SHP77 (cell line): ENCODE results near the gene STK36.

ENCODE experiments used
- DNase-seq, 2 experiments: peaks; one replicate each; lab custom pipeline; 2025; lab: John Stamatoyannopoulos, UW

The STK36 gene

DNA sequence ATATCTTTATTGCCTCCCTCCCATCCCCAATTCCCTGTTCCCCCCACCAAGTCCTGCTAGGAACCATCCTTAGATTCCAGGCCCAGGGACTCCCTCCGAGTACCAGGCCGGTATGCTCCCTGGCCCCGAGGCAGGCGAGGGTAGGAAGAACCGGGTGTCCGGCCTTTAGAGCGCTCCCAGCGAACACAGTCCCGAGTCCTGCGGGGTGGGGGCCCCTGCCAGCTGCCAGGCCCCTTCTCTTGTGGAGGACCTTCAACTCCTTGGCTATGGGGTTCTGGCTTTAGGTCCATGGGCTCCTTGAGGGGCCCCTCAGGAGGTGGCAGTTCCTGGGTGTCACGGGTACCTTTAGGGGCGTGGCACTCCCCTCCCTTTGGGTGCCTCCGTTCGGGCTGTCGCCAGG, 8.0 kb upstream of the STK36 start:
- no peak for DNase-seq

DNA sequence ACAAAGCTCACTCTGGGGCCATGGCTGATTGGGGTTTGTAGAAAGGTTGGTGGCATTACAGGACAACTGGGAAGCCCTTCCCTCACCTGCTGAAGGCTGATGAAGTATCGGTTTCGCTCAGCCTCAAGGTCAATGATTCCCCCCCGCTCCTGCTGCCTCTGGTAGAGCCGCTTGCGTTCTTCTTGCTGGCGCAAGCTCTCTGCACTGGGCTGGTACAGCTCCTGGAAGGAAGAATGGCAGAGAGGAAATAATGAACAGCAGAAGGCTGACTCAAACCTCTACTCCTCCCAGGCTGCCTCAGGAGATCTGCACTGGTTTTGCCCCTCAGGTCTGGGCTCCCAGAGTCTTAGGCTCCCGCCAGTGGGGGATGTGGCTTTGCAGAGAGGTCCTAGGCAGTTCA, 7.2 kb upstream of the STK36 start:
- no peak for DNase-seq

DNA sequence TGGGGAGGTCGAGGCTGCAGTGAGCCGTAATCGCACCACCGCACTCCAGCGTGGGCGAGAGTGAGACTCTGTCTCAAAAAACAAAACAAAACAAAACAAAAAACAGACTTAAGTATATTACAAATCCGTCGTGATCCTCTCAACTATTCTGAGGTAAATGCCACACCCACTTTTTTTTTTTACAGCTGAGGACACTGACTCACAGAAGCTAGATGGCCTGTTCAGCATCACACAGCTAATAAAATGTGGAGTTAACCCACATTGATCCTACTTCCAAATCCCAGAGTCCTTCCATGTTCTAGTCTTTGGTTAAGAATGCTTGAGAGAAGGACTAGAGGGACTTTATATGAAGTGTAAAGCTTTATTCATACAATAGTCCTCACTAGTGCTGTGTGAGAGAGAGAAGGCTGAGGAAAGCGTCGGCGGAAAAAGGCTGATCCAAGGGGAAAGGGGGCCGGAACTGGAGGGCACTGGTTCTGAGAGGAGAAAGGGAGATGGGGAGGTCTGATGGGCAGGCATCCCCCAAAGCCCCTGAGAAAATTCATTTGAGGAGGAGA, 711 bp upstream of the STK36 start:
- no peak for DNase-seq

DNA sequence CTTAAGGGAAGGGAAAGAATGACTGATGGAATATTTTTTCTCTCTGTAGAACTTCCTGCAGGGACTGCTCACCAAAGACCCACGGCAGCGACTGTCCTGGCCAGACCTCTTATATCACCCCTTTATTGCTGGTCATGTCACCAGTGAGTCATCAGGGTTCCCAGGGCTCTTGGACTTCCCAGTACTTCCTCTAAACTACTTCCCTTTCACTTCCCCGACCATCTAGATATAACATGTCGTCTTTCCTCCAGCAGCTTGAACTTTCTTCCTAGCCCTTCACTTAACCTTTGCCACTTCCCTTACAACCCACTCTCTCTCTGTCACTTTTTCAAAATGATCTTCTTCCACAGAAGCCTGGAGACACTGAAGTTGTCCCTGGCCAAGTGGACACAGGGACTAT, 7.2 kb downstream of the STK36 start:
- DNase-seq = no peak

DNA sequence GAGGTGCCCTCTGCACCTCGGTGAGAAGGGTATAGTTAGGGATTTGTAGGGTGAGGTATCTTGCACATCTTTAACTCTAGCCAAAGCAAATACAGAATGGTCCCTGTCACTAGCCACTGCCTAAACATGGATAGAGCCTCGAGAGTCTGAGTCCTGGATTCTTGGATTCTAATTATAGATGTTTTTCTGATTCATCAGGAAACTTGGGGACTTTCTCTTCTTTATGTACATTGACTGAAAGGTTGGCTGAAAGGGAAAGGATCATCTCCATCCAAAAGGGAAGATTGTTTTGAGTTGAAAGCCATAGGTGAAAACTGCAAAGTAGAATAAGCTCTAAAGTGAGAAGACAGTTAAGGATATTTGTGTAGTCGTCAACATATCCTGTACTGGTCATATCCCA, 8.2 kb downstream of the STK36 start:
- no peak for DNase-seq

DNA sequence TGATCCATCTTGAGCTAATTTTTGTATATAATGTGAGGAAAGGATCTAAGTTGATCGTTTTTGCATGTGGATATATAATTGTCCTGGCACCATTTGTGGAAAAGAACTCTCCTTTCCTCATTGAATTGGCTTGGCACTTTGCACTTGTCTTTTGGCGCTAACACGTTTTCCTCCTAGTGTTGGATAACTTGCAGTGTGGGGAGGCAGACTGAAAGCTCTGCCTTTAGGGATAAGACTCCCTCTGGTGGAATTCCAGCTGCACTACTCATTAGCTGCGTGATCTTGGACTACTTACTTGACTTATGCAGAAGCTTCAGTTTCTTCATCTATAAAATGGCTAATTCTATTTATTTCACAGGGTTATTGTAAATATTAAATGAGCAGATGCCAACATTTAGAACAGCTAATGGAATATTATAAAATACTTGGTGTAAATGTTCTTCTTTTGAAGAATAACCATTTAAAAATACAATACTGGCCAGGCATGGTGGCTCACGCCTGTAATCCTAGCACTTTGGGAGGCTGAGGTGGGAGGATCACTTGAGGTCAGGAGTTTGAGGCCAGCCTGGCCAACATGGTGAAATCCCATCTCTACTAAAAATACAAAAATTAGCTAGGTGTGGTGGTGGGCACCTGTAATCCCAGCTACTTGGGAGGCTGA, 15.6 kb downstream of the STK36 start:
- DNase-seq = peak; percentile 51 to 56

DNA sequence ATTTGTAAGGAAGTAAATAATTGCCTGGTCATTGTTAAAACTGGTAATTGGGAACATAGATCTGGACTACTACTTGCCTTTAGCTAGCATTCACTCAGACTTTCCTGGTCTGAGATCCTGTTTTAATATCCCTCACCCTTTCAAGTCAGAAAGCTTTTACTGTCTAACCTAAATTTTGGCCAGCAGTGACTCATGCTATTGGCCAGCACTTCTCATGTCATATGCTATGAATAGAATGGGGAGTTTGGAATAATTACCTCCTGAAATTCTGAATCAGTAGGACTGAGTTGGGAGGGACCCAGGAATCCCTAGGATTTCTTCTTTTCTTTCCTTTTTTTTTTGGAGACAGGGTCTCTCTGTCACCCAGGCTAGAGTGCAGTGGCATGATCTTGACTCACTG, 19.3 kb downstream of the STK36 start:
- no peak for DNase-seq

DNA sequence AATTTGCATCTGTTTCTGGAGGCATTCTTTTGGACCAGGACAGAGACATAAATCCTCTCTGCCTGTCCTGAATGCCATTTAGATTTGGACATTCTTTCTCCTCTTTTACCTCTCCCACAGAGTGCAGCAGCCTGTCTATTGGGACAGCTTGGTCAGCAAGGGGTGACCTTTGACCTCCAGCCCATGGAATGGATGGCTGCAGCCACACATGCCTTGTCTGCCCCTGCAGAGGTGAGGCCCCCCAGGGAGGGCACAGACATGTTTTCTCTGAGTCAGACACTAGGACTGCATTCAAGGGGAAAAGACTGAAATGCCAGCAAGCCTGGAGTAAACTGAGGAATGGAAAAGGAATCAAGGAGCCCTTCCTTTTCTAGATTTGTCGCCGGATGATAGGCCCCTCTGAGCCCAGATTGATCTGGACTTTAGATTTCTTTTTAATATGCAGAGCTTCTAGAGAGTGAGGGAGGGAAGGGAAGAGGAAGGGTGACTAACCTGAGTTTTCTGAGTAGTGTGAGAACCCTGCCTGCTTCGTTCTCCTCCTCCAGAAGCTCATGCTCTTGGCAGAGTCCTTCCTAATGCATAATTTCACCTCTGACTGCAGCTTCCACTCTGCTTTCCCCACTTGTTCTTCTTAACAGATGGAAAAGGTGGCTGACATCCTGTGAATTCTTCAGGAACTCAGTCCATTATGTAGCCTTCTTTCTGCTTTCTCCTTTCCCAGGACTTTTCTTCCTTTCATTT, 22.7 kb downstream of the STK36 start:
- DNase-seq = no peak

DNA sequence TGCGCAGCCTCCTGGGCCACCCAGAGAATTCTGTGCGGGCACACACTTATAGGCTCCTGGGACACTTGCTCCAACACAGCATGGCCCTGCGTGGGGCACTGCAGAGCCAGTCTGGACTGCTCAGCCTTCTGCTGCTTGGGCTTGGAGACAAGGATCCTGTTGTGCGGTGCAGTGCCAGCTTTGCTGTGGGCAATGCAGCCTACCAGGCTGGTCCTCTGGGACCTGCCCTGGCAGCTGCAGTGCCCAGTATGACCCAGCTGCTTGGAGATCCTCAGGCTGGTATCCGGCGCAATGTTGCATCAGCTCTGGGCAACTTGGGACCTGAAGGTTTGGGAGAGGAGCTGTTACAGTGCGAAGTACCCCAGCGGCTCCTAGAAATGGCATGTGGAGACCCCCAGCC, 27.0 kb downstream of the STK36 start:
- no peak for DNase-seq

DNA sequence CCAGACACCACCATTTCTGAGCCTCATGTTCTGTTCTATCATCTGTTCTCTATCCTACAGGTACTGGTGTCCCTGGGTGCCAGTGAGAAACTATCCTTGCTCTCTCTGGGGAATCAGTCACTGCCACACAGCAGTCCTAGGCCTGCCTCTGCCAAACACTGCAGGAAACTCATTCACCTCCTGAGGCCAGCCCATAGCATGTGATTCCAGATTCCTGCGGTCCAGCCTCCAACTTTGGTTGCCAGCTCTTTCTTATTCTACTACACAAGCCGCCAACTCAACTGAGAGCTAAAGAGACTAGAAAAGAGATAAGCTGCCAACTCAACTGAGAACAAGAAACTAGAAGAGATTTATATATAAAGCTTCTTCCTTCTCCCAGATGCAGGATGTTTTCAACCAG, 29.9 kb downstream of the STK36 start:
- DNase-seq = no peak

DNA sequence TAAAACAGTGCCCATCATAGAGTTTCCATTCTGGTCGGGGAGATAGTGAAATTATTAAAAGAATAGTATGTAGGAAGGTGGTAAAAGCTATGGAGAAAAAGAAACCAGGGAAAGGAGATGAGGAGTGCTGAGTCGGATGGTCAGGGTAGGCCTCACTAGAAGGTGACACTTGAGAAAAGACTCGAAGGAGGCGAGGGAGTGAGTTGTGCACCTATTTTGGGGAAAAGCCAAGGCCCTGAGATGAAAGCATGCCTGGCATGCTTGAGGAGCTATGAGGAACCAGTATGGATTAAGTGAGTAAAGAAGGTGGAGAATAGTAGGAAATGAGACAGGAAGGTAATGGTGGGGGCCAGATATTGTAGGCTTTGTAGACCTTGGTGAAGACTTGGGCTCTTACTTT, 31.5 kb downstream of the STK36 start:
- no peak for DNase-seq

DNA sequence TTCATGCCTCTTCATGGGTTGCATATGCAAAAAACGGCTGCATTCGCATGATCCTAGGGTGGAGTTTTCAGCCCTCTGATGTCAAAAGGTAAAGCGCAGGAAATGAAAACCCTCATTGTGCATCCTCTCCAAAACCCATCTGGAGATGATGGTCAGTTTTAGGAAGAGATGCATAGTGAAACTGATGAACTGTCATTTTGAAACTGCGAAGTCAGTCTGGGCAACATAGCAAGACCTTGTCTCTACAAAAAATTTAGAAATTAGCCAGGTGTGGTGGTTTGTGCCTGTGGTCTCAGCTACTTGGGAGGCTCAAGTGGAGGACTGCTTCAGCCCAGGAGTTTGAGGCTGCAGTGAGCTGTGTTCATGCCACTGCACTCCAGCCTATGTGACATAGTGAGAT, 36.2 kb downstream of the STK36 start:
- DNase-seq = no peak

DNA sequence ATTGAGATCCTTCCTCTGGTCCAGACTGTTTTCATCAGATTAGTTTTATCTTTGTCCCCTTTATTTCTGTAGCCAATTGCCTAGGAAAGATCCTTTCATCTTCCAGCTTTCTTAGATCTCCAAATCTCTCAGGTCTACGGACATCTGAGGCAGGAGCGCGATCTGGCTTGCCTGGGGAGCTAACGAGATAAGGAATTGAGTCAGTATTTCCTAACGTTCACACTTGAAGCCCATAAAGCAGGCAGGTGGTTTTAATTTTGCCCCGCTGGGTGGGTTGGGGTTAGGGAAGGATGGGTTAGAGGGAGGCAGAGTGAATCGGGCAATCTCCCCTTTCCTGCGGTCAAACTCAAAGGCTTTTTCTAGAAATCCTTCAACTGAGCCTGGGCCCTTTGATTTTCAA, 38.0 kb downstream of the STK36 start:
- DNase-seq = no peak

DNA sequence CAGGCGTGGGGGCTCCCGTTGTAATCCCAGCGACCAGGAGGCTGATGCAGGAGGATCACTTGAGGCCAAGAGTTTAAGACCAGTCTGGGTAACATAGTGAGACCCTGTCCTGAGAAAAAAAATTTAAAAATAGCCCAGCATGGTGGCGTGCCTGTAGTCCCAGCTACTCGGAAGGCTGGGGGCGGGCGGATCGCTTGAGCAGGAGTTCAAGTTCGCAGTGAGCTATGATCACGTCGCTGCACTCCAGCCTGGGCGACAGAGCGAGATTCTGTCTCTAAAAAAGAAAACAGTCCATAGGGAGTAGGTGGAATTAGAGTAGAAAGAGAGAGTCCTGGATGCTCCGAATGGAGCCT, 38.4 kb downstream of the STK36 start:
- DNase-seq = no peak

DNA sequence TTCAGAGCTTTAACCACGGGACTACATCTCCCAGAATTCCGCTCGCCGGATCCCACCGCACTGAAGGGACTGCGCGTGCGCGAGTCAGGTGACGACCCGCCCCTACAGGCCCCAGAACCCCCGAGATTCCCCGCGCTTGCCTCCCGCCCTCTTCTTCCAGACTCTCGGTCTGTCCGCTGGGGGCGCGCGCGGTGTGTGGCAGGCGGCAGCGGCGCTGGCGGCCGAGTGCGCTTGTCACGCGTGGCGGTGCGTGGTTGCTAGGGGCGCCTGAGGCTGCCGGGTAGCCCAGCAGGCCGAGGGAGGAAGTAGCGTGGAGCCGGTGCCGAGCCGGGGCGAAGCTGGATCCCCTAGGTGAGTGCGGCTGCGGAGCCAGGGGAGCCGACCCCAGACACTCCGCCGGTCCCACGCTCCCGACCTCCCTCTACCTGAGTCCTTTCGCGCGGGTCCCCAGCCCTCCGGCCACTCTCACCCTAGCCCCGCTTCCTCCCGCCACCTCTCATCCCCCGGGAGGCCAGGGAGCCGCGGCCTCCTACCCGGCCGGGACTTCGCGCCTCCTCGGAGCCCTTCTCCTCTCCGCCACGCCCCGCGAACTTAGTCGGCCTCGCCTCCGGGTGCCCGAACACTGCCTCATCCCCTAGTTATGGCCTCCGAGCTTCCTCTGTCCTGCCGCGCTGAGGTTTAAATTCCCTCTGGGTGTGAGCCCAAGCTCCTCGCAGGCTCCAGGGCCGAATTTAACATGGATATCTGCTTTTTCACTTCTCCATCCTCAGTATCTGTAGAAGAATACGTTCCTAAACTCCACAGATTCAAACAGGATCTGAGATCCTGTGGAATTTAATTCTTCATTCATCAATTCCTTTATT, 39.0 kb downstream of the STK36 start, which contains the start of gene TTLL4:
Gene TTLL4 (plus strand): TSS at position 149 of the 863 bp plus-strand sequence. CDS start 26,842 bp downstream, outside the sequence.
- DNase-seq = peak; percentile 93 to 95

DNA sequence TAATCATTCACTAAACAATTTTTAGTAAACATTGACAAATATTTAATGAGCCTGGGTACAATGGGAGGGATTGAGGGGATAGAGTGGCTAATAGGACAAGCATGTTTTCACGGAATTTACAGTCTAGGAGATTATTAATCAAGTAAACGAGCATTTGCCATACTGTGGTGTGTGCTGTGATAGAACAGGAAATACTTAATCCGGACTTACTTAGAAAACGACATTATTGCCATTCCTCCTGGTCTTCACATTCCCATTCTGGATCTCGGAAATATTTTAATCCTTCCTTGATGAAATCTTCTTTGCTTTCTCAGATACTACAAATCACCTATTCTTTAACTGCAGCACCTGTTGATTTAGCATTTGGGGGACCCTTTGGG, 39.7 kb downstream of the STK36 start:
- DNase-seq = no peak

DNA sequence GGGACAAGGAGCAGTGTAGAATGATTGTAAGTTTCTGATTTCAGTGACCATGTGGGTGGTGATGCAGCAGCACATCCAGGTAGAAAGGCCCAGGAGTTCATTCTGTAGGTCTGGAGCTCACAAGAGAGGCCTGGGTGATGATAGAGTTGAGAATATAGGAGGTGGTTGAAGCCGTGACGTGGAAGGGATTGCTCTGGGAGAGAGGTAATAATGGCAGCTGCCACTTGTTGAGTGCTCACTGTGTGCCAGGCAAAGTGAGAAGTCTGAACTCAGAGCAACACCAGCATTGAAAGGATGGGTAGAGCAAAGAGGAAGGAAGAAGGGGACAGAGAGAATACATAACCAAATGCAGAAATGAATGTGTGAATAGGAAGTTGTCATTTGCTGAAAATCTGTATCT, 42.0 kb downstream of the STK36 start:
- no peak for DNase-seq

DNA sequence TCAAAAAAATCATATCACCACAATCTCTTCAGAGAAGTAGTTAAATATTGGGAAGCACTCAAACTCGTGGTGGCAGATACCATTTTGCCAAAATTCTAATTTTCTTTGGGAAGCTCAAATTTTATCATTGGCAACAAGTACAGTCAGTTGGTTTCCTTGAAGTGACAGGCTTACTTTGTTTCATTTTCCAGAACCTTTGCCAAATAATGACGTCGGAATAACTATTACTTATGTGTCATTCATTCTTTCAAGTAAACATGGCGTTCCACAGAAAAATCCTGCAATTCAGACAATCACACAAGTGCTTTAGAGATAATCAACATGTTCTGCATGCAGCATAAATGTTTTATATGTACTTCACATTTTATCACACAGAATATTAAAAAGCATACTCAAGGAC, 44.2 kb downstream of the STK36 start:
- no peak for DNase-seq

DNA sequence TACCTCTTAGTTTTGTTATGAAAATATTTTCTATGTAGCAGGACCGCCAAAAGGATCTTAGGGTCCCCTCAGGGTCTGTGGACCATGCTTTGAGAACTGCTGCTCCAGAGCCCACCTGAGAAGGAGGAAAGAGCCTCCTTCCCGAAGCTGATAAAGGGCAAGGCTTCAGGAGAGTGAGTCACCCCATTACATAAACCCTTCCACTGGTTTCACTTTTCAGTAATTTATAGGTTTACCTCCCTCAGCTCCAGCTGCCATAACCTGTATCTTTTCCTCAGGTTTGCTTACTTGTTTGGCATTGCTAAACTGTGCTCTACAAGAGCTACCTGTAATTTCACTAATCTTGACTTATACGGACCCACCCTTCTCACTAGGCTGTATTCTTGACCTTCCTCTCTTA, 45.4 kb downstream of the STK36 start:
- DNase-seq = no peak

DNA sequence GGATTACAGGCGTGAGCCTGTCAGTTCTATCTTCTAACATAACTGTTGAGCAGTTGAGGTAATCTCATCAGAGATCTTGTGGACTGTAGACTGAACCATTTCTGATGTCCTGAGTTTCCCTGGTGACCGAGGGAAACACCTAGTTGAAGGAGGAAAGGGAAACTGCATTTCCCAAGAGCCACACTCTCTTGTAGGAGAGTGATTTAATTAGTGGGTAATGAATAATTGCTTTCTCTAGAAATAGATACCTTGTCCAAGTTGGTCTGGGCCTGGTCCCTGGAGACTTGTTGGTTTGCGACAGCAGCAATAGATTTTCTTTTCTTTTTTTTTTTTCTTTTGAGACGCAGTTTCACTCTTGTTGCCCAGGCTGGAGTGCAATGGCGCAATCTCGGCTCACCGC, 46.2 kb downstream of the STK36 start:
- DNase-seq = no peak

DNA sequence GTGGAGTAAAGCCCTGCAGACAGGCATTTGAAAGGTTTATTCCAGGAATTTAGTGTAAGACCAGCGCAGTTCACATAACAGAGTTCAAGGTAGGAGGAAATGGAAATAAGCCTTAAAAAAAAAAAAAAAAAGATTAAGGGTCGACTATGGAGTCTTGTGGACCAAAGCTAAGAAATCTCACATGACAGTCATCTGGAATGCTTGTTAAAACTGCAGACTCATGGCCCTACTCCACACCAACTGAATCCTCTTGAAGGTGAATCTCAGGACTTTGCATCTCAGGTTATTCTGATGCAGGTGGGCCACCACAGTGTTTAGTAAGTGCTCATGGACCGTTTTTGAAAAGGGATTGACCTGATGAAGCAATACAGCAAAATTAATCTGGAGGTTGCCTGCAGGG, 47.6 kb downstream of the STK36 start:
- no peak for DNase-seq
